ENCODE measurements around the gene KRTAP20-2.

KRTAP20-2 gene

GRCh38 chr21:30634906-30635305 is at the start of gene KRTAP20-2:
TSS of gene KRTAP20-2 (plus strand) at chr21:30635206. CDS start at chr21:30635264, 58 bp downstream.
- no peak for DNase-seq (ENCODE audit: low read depth in 2 of 3, low spot score in 2 of 3)

DNA sequence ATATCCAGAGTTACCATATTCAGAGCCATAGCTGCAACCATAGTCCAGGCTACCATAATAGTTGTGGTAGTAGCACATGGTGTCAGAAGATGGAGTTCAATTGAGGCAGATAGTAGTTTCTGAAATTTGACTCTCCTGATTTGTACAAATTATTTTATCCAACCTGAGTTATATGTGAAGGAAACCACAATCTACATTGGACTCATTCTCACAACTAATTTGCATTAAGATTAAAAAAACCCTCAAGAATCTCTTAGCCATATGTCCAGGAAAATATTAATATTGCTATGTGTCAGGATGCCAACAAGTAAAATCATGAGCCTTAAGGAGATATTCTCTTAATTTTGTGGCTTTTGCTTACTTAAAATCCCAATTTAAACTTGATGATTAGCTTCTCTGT is 44.7 kb upstream of the KRTAP20-2 start, which contains the start of gene KRTAP22-2:
TSS of gene KRTAP22-2 (minus strand) at position 101 of the 400 bp plus-strand sequence.
- no peak for DNase-seq (ENCODE audit: low read depth in 2 of 3, low spot score in 2 of 3)

- no peak for DNase-seq (ENCODE audit: low read depth in 2 of 3, low spot score in 2 of 3)
These were observed 42.9 kb upstream of the KRTAP20-2 start, which contains the start of gene KRTAP6-3 for GRCh38 chr21:30592140-30592539. TSS of gene KRTAP6-3 (plus strand) at chr21:30592440. CDS start at chr21:30592446, 6 bp downstream.

- DNase-seq (ENCODE audit: low read depth in 2 of 3, low spot score in 2 of 3), result no peak
These were observed 36.2 kb upstream of the KRTAP20-2 start, which contains the start of gene KRTAP6-2 for GRCh38 chr21:30598802-30599201. TSS of gene KRTAP6-2 (minus strand) at chr21:30598902. CDS start at chr21:30598874, 28 bp downstream.

DNA sequence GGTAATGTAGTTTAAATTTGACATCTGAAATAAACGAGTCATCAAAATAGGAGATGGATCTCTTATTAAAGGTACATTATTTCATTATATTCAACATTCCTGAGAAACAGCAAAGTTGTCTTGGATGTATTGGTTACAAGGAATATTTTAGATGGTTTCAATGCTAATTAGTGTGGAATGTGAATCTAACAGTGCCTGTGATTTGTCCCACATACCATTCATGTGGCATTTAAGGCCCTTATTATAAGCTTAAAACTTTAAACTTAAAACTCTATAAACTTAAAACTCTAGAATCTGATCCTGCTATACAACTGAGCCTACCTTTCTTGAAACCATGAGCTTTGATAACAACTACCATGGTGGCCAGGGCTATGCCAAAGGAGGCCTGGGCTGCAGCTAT is 34.2 kb upstream of the KRTAP20-2 start, which contains the start of gene KRTAP22-1:
TSS of gene KRTAP22-1 (plus strand) at position 301 of the 400 bp plus-strand sequence.
- no peak for DNase-seq (ENCODE audit: low read depth in 2 of 3, low spot score in 2 of 3)

GRCh38 chr21:30605968-30606367 is 29.0 kb upstream of the KRTAP20-2 start:
- no peak for DNase-seq (ENCODE audit: low read depth in 2 of 3, low spot score in 2 of 3)

GRCh38 chr21:30612132-30612531 is 22.9 kb upstream of the KRTAP20-2 start:
- no peak for DNase-seq (ENCODE audit: low read depth in 2 of 3, low spot score in 2 of 3)

GRCh38 chr21:30613836-30614235 is 21.2 kb upstream of the KRTAP20-2 start, which contains the start of gene KRTAP6-1:
TSS of gene KRTAP6-1 (minus strand) at chr21:30613930. CDS start at chr21:30613904, 26 bp downstream.
- DNase-seq (ENCODE audit: low read depth in 2 of 3, low spot score in 2 of 3), result no peak

GRCh38 chr21:30615199-30615598 is 19.8 kb upstream of the KRTAP20-2 start:
- no peak for DNase-seq (ENCODE audit: low read depth in 2 of 3, low spot score in 2 of 3)

- no peak for DNase-seq (ENCODE audit: low read depth in 2 of 3, low spot score in 2 of 3)
These were observed 18.9 kb upstream of the KRTAP20-2 start, which contains the start of gene KRTAP20-1 for GRCh38 chr21:30616125-30616524. TSS of gene KRTAP20-1 (plus strand) at chr21:30616425. CDS start at chr21:30616455, 30 bp downstream.

DNA sequence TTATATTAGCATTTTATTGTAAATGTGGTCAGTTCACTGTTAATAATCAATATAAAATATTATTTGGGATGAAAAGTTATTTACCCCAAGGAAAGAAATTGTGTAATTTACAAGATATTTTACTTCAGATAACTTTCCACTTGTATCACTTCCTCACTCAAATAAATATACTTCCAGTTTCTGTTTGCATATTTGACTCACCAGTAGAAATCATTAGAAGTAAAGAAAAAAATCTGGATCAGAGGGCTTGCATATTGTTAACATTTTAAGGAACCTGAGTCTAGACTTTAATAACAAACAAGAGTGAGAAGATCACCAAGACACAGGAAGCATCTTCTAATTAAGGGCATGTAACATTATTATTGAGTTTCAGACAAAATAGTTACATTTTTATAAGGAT is 14.9 kb upstream of the KRTAP20-2 start:
- no peak for DNase-seq (ENCODE audit: low read depth in 2 of 3, low spot score in 2 of 3)

DNA sequence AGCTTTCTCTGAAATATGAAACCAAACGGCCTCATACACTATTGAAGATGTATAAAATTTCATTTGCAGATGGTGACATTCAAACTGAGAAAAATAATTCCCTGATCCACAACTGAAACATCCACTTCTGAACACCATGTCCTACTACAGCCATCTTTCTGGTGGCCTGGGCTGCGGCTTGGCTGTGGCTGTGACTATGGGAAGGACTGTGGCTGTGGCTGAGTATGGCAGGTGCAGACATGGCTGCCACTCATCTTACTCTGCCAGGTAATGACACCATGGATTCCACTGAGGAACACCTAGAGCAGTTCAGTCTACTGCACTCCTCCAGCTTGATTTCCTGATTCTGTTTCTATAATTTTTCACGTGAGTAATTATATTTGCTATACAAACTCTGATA is 14.5 kb upstream of the KRTAP20-2 start, which contains the start of gene KRTAP20-4:
TSS of gene KRTAP20-4 (plus strand) at position 106 of the 400 bp plus-strand sequence.
- DNase-seq (ENCODE audit: low read depth in 2 of 3, low spot score in 2 of 3), result no peak

DNA sequence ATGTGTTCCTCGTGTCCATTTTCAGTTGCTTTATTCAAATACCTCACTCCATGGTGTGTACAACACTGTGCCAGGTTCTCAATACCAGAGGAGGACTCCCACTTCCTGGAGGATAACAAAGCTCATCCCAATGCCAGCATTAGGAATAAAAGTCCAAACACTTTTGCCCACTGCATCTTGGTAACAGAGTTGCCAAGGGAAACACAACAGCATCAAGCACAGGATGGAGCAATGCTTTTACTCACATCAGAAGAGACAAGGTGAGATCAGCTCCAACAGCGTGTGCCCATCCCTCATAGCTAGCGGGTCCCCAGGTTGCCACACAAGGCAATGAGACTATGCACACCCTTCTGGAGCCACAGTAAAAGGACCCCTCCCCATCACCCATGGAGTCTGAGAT is 11.6 kb upstream of the KRTAP20-2 start:
- DNase-seq (ENCODE audit: low read depth in 2 of 3, low spot score in 2 of 3), result no peak

DNA sequence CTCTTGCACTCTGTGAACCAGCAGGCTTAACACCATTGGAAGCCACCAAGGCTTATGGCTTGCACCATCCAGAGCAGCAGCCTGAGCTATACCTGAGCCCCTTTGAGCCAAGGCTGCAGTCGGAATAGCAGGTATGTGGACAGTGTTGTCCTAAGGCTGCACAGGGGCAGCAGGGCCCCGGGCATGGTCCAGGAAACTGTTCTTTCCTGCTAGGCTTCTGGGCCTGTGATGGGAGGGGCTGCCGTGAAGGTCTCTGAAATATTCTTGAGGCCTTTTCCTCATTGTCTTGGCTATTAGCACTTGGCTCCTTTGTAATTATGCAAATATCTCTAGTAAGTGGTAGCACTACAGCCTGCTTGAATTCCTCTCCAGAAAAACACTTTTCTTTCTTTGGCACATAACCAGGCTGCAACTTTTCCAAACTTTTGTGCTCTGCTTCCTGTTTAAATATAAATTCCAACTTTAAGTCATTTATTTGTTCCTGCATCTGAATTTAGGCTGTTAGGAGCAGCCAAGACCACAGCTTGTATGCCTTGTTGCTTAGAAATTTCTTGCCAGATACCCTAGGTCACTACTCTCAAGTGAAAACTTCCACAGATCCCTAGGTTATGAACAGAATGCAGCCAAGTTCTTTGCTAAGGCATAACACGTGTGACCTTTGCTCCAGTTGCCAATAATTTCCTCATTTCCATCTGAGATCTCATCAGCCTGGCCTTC is 9.4 kb upstream of the KRTAP20-2 start:
- no peak for DNase-seq (ENCODE audit: low read depth in 2 of 3, low spot score in 2 of 3)

DNA sequence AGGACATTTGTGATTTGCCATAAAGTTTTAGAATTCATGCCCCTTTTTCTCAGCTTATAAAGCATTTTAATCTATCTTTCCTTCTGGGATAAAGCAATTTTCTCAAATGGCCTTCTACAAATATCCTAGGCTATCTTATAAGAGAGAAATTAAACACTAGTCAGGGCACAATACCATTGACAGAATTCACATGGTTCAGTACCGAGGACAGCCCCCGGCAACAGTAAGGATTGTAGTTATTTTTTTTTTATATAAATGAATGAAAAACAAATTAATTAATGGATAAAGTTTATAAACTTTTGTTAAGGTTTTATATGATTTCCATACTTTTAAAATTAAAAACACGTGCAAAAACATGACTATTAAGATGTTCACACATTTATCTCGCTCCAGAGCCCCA is 6.9 kb upstream of the KRTAP20-2 start:
- no peak for DNase-seq (ENCODE audit: low read depth in 2 of 3, low spot score in 2 of 3)

DNA sequence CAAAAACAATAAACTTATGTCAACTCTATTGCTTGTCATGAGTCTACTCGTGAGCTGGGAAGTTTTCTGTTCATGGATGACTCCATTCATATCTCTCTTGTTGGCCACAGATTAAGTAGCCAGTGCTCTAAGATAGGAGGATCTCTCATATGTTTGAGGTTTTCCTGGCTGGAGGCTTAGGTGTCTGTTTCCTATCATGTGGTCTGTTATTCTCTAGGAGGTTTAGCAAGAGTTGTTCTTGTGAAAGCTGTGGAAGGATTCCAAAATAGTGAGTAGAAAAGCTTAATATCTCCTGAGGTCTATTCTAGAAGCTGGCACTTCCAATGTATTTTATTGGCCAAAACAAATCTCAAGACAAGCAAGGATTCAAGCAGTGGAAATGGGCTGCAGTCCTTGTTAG is 5.8 kb upstream of the KRTAP20-2 start:
- no peak for DNase-seq (ENCODE audit: low read depth in 2 of 3, low spot score in 2 of 3)

GRCh38 chr21:30638686-30639085 is 3.7 kb downstream of the KRTAP20-2 start:
- DNase-seq (ENCODE audit: low read depth in 2 of 3, low spot score in 2 of 3), result no peak

DNA sequence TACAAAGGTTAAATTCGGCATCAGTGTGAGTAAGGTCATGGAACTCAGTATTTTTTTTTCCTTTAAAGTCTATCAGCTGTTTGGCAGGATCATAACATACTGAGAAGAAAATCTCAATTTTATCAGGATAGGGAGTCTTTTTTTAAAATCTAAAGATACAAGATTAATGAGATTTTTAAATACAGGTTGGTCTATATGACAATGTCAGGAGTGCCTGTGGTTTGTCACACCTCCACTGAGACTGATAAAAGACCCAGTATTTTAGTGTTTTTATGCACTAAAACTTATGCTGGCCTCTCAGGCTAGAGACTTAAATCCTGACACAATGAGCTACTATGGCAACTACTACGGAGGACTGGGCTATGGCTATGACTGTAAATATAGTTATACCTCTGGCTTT is 7.6 kb downstream of the KRTAP20-2 start, which contains the start of gene KRTAP20-3:
TSS of gene KRTAP20-3 (plus strand) at position 301 of the 400 bp plus-strand sequence.
- no peak for DNase-seq (ENCODE audit: low read depth in 2 of 3, low spot score in 2 of 3)

DNA sequence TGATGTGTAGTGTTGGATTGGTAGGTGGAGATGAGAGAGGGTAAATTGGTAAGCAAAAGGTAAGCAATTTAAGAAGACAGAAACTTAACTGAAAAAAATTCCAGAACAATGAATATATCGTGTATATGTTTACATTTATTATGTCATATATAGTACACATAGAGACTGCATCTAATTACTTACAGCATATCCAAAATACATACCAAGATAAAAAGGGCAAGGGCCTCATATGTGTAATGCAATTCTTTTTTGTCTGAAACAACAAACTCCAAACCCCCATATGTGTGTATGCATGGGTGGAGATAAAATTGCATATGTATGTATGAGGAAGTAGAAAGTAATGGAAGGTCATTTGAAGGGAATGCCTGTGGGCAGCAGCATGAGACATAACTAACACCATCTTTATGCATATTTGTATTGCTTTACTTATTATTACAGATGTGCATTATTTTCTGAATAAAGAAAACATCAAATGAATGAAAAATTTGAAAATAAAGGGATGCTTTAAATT is 12.0 kb downstream of the KRTAP20-2 start:
- DNase-seq (ENCODE audit: low read depth in 2 of 3, low spot score in 2 of 3), result no peak

DNA sequence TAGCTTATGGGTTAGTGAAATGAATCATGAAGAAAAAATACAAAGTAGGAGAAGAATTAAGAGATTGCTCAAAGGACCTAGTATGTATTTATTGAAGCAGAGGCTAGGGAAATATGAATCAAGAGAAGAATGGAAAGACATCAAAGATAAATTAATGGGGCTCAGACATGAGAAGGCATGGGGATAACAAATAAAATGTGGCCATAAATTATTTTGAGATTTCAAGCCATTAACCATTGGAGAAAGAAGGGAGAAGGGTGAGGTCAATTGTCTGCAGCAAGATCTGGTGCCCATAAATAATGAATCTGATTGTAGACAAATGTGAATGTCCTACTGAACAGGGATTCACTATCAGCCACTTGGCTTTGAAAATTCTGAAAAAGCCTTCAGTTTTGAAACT is 17.9 kb downstream of the KRTAP20-2 start:
- no peak for DNase-seq (ENCODE audit: low read depth in 2 of 3, low spot score in 2 of 3)

GRCh38 chr21:30668776-30669175 is 33.8 kb downstream of the KRTAP20-2 start:
- no peak for DNase-seq (ENCODE audit: low read depth in 2 of 3, low spot score in 2 of 3)

GRCh38 chr21:30672985-30673650 is 38.1 kb downstream of the KRTAP20-2 start:
- DNase-seq (ENCODE audit: low read depth in 2 of 3, low spot score in 2 of 3), result no peak

Data from activated CD8-positive, alpha-beta memory T cell treated with anti-CD3 and anti-CD28 coated beads for 48 hours (primary cell).